Measurements from ENCODE around the gene RETREG1. TPM values are rescaled to one million over a fixed set of nuclear protein-coding genes. Genes with fewer than 3 reads are reported as not detected.

RETREG1 gene
- polyA plus RNA-seq, 1 of the 3 experiments (the other 2 are of a cell fraction): 0.43 TPM

GRCh38 chr5:16588434-16589214, 28.2 kb downstream of the RETREG1 start:
- H2AFZ ChIP-seq (ENCODE audit: low read depth): no peak overlapping the region
- no peak overlapping the region for H3K4me2 ChIP-seq
- H3K9ac ChIP-seq: no peak overlapping the region
- no peak for DNase-seq
- no peaks in the 10 kb centered on the region for H3K36me3 ChIP-seq (replicated peaks in 1 of 2; ENCODE audit: control insufficient read depth in 1 of 2, insufficient read depth in 2 of 2, low read length in 1 of 2)
- H3K4me1 ChIP-seq (ENCODE audit: control insufficient read depth in 1 of 2, insufficient read depth in 2 of 2, low read depth in 1 of 2, low read length in 1 of 2): no peaks in the 10 kb centered on the region
- H3F3A ChIP-seq (replicated peaks; ENCODE audit: insufficient read depth): no peaks in the 10 kb centered on the region
- POLR2A ChIA-PET: no interaction called here
- H3K27me3 ChIP-seq (ENCODE audit: insufficient read depth): no peaks in the 10 kb centered on the region
- no peak overlapping the region for H3K4me3 ChIP-seq (ENCODE audit: low read depth in 2 of 2, low read length in 1 of 2)
- TF ChIP-seq, protein P1, sequence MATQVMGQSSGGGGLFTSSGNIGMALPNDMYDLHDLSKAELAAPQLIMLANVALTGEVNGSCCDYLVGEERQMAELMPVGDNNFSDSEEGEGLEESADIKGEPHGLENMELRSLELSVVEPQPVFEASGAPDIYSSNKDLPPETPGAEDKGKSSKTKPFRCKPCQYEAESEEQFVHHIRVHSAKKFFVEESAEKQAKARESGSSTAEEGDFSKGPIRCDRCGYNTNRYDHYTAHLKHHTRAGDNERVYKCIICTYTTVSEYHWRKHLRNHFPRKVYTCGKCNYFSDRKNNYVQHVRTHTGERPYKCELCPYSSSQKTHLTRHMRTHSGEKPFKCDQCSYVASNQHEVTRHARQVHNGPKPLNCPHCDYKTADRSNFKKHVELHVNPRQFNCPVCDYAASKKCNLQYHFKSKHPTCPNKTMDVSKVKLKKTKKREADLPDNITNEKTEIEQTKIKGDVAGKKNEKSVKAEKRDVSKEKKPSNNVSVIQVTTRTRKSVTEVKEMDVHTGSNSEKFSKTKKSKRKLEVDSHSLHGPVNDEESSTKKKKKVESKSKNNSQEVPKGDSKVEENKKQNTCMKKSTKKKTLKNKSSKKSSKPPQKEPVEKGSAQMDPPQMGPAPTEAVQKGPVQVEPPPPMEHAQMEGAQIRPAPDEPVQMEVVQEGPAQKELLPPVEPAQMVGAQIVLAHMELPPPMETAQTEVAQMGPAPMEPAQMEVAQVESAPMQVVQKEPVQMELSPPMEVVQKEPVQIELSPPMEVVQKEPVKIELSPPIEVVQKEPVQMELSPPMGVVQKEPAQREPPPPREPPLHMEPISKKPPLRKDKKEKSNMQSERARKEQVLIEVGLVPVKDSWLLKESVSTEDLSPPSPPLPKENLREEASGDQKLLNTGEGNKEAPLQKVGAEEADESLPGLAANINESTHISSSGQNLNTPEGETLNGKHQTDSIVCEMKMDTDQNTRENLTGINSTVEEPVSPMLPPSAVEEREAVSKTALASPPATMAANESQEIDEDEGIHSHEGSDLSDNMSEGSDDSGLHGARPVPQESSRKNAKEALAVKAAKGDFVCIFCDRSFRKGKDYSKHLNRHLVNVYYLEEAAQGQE (IDR thresholded peaks at IDR 0.05; ENCODE audit: low read depth, low read length): no peak
- TF ChIP-seq SMC3 (IDR thresholded peaks at IDR 0.05; ENCODE audit: low read depth, low read length): no peak
- no peak for TF ChIP-seq EP300 (IDR thresholded peaks at IDR 0.05; ENCODE audit: borderline replicate concordance in 1 of 2, low read depth in 1 of 2, low read length in 1 of 2)
- TF ChIP-seq FOSL2 (IDR thresholded peaks at IDR 0.05; ENCODE audit: borderline replicate concordance, low read depth): no peak
- TF ChIP-seq NFIC (IDR thresholded peaks at IDR 0.05; ENCODE audit: borderline replicate concordance): no peak
- TF ChIP-seq ZBTB33 (IDR thresholded peaks at IDR 0.05; ENCODE audit: borderline replicate concordance, low read depth): no peak
- no peak for TF ChIP-seq TAF1 (IDR thresholded peaks at IDR 0.05; ENCODE audit: borderline replicate concordance, low read depth, low read length)
- TF ChIP-seq GABPA (IDR thresholded peaks at IDR 0.05; ENCODE audit: low read depth): no peak
- no peak for TF ChIP-seq MEF2A (IDR thresholded peaks at IDR 0.05; ENCODE audit: borderline replicate concordance, low read depth)
- no peak for TF ChIP-seq EZH2phosphoT487 (IDR thresholded peaks at IDR 0.05; ENCODE audit: borderline replicate concordance, low read depth)
- no peak for TF ChIP-seq USF2 (IDR thresholded peaks at IDR 0.05; ENCODE audit: borderline replicate concordance, low read depth, low read length)
- TF ChIP-seq, protein P2, sequence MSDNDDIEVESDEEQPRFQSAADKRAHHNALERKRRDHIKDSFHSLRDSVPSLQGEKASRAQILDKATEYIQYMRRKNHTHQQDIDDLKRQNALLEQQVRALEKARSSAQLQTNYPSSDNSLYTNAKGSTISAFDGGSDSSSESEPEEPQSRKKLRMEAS (IDR thresholded peaks at IDR 0.05; ENCODE audit: low read depth): no peak
- no peak for TF ChIP-seq JUND (IDR thresholded peaks at IDR 0.05)
- TF ChIP-seq USF1 (IDR thresholded peaks at IDR 0.05; ENCODE audit: borderline replicate concordance, low read depth): no peak
- no peak for TF ChIP-seq MXI1 (IDR thresholded peaks at IDR 0.05; ENCODE audit: low read depth, low read length)
- no peaks in the 10 kb centered on the region for H3K9me2 ChIP-seq
- H3K27ac ChIP-seq (ENCODE audit: low read depth in 2 of 2, low read length in 1 of 2): no peak overlapping the region
- H3K79me2 ChIP-seq (ENCODE audit: insufficient read depth): no peaks in the 10 kb centered on the region
- CTCF ChIA-PET: no interaction called here
- WGBS (ENCODE audit: low lambda C conversion rate): 76% methylated on average over 10 of the region's 10 CpGs
- no peaks in the 10 kb centered on the region for H3K9me3 ChIP-seq
- H4K20me1 ChIP-seq (ENCODE audit: insufficient read depth): no peaks in the 10 kb centered on the region

Data from SK-N-SH (cell line).